ENCODE measurements around the gene SMAD2.

Gene SMAD2

GRCh38 chr18:47895565-47896250 is 34.8 kb downstream of the SMAD2 start:
- no peak for DNase-seq (ENCODE audit: low read depth)

- no peak for DNase-seq (ENCODE audit: low read depth)
These were observed 36.3 kb downstream of the SMAD2 start for GRCh38 chr18:47893939-47894699.

GRCh38 chr18:47893047-47893446 is 37.4 kb downstream of the SMAD2 start:
- no peak for DNase-seq (ENCODE audit: low read depth)

- no peak for DNase-seq (ENCODE audit: low read depth)
These were observed 42.3 kb downstream of the SMAD2 start for GRCh38 chr18:47888156-47888555.

- no peak for DNase-seq (ENCODE audit: low read depth)
These were observed 43.2 kb downstream of the SMAD2 start for GRCh38 chr18:47887227-47887626.

- DNase-seq (ENCODE audit: low read depth): peak; percentile 11
These were observed 46.6 kb downstream of the SMAD2 start for GRCh38 chr18:47883771-47884413.

- DNase-seq (ENCODE audit: low read depth): no peak
These were observed 47.8 kb downstream of the SMAD2 start for GRCh38 chr18:47882641-47883040.

GRCh38 chr18:47881752-47882455 is 48.6 kb downstream of the SMAD2 start:
- DNase-seq (ENCODE audit: low read depth): no peak

GRCh38 chr18:47881042-47881441 is 49.4 kb downstream of the SMAD2 start:
- DNase-seq (ENCODE audit: low read depth): no peak

- no peak for DNase-seq (ENCODE audit: low read depth)
These were observed 52.6 kb downstream of the SMAD2 start for GRCh38 chr18:47877892-47878291.

GRCh38 chr18:47876813-47877212 is 53.6 kb downstream of the SMAD2 start:
- DNase-seq (ENCODE audit: low read depth): no peak

GRCh38 chr18:47873625-47874024 is 56.8 kb downstream of the SMAD2 start:
- DNase-seq (ENCODE audit: low read depth): no peak

GRCh38 chr18:47872426-47872825 is 58.0 kb downstream of the SMAD2 start:
- no peak for DNase-seq (ENCODE audit: low read depth)

GRCh38 chr18:47871288-47871687 is 59.2 kb downstream of the SMAD2 start:
- DNase-seq (ENCODE audit: low read depth): no peak

GRCh38 chr18:47870605-47871004 is 59.9 kb downstream of the SMAD2 start:
- no peak for DNase-seq (ENCODE audit: low read depth)

- no peak for DNase-seq (ENCODE audit: low read depth)
These were observed 61.7 kb downstream of the SMAD2 start for GRCh38 chr18:47868744-47869143.

GRCh38 chr18:47865183-47865582 is 65.3 kb downstream of the SMAD2 start:
- DNase-seq (ENCODE audit: low read depth): no peak

- DNase-seq (ENCODE audit: low read depth): no peak
These were observed 67.4 kb downstream of the SMAD2 start for GRCh38 chr18:47863041-47863440.

- no peak for DNase-seq (ENCODE audit: low read depth)
These were observed 71.9 kb downstream of the SMAD2 start for GRCh38 chr18:47858607-47859006.

- no peak for DNase-seq (ENCODE audit: low read depth)
These were observed 82.8 kb downstream of the SMAD2 start for GRCh38 chr18:47847635-47848034.

GRCh38 chr18:47846431-47846830 is 84.0 kb downstream of the SMAD2 start:
- DNase-seq (ENCODE audit: low read depth): no peak

GRCh38 chr18:47844828-47845498 is 85.5 kb downstream of the SMAD2 start:
- no peak for DNase-seq (ENCODE audit: low read depth)
